K562 (cell line): ENCODE measurements around the gene SEMA3G. TPM values are rescaled to one million over a fixed set of nuclear protein-coding genes. Genes with fewer than 3 reads are reported as not detected.

Experiments used
- ATAC-seq: fragments of 200-7000 bp; cut with Tn5 transposase; 3 replicates; pipeline ENCODE4 v1.9.1; 2020; ENCODE audit warnings: moderate library complexity
- BruUV-seq: library from RNA; stranded (reverse); fragments of 400-500 nt; replicated peaks from 2 replicates; lab custom pipeline; 2021; lab: Mats Ljungman, UMichigan
- CTCF ChIA-PET: fragments of 300-600 bp; formaldehyde crosslinking; extraction: SDS; loops from one replicate; lab custom pipeline; 2021; ENCODE audit warnings: low intra/inter-chr PET ratio; lab: Yijun Ruan, JAX
- POLR2A ChIA-PET: fragments of 300-600, 350-650 bp; sonication (Branson Sonifier 250); formaldehyde crosslinking; extraction: SDS; loops from one replicate; lab custom pipeline; 2021; ENCODE audit warnings: antibody characterized with exemption, inconsistent platforms; lab: Yijun Ruan, JAX
- DNase-seq, 4 experiments: peaks; one replicate each; pipeline versions ENCODE4 v3.0.0 to v3.0.0-alpha.2; 2011 to 2018; ENCODE audit warnings: low spot score in 3 of 4, mixed read lengths in 3 of 4; ENCODE audit errors: extremely low read depth in 1 of 4
- FAIRE-seq: peaks from 2 replicates; lab custom pipeline; 2011; peaks lifted over from hg19 to GRCh38; lab: Jason Lieb, UNC
- H2AFZ ChIP-seq: 2 replicates; pipeline ENCODE4 v1.6.0; 2011; ENCODE audit warnings: low read depth, low read length, control low read depth, inconsistent platforms
- H3K27ac ChIP-seq: fragments of 200-600 bp; 3 replicates; pipeline ENCODE4 v1.8.0; 2011; ENCODE audit warnings: low read depth, mild to moderate bottlenecking, control low read depth, inconsistent platforms, low read length, moderate library complexity, mixed read lengths; ENCODE audit errors: extremely low read depth
- H3K27me3 ChIP-seq, 2 experiments: fragments of 300-600 bp in 1 of 2; 2 replicates in 1 of 2; 3 replicates in 1 of 2; pipeline versions ENCODE4 v1.6.0 to v1.8.0; 2011; ENCODE audit warnings: inconsistent platforms in 2 of 2, low read length in 2 of 2, mild to moderate bottlenecking in 1 of 2, mixed read lengths in 1 of 2, moderate library complexity in 1 of 2; ENCODE audit not compliant: control insufficient read depth in 2 of 2, insufficient read depth in 2 of 2
- H3K36me3 ChIP-seq: fragments of 300-600 bp; 3 replicates; pipeline ENCODE4 v1.8.0; 2011; ENCODE audit warnings: mild to moderate bottlenecking, low read length, inconsistent platforms; ENCODE audit not compliant: control insufficient read depth, insufficient read depth
- H3K4me1 ChIP-seq, 2 experiments: fragments of 200-600 bp in 1 of 2; replicated peaks in 1 of 2; 2 replicates in 1 of 2; 3 replicates in 1 of 2; pipeline versions ENCODE4 v1.5.1 to v1.8.0; 2011; ENCODE audit warnings: inconsistent platforms in 2 of 2, low read length in 2 of 2, mild to moderate bottlenecking in 1 of 2, mixed read lengths in 1 of 2, moderate library complexity in 1 of 2; ENCODE audit not compliant: control insufficient read depth in 2 of 2, insufficient read depth in 2 of 2
- H3K4me2 ChIP-seq: 2 replicates; pipeline ENCODE4 v1.6.1; 2011; ENCODE audit warnings: low read length, control low read depth, inconsistent platforms, mixed read lengths; ENCODE audit not compliant: insufficient read depth
- H3K4me3 ChIP-seq: fragments of 200-600 bp; sonication (generic), shearing (Covaris generic); 2 replicates; pipeline ENCODE4 v1.5.1; 2016; ENCODE audit warnings: control low read depth, inconsistent platforms
- H3K79me2 ChIP-seq: fragments of 200-600 bp; 3 replicates; pipeline ENCODE4 v1.8.0; 2011; ENCODE audit warnings: low read length, inconsistent platforms; ENCODE audit not compliant: control insufficient read depth, insufficient read depth
- H3K9ac ChIP-seq, 2 experiments: 2 replicates each; pipeline versions ENCODE4 v1.6.0 to v1.6.1; 2011; ENCODE audit warnings: low read depth in 2 of 2, low read length in 2 of 2, control low read depth in 1 of 2, inconsistent platforms in 1 of 2, mild to moderate bottlenecking in 1 of 2, mixed read lengths in 1 of 2; ENCODE audit not compliant: insufficient read depth in 1 of 2
- H3K9me1 ChIP-seq: one replicate; pipeline ENCODE4 v1.6.0; 2011; ENCODE audit warnings: inconsistent platforms, mild to moderate bottlenecking, low read length, moderate library complexity; ENCODE audit not compliant: control insufficient read depth, insufficient read depth
- H3K9me3 ChIP-seq: replicated peaks from 2 replicates; pipeline ENCODE4 v1.5.1; 2011; ENCODE audit warnings: low read depth, low read length, inconsistent platforms; ENCODE audit not compliant: control insufficient read depth, insufficient read depth
- H4K20me1 ChIP-seq: replicated peaks from 2 replicates; pipeline ENCODE4 v1.6.1; 2011; ENCODE audit warnings: low read length, inconsistent platforms, mixed read lengths; ENCODE audit not compliant: control insufficient read depth, insufficient read depth
- BACH1 ChIP-seq: fragments of 200-800 bp; sonication (Bioruptor generic); IDR thresholded peaks from 2 replicates; pipeline ENCODE4 v1.6.1; 2016; ENCODE audit warnings: missing genetic modification characterization, missing compliant biosample characterization
- CCAR2 ChIP-seq: fragments of 200-400 bp; formaldehyde crosslinking; IDR thresholded peaks from 2 replicates; pipeline ENCODE4 v1.6.1; 2017; ENCODE audit warnings: mild to moderate bottlenecking, low read depth, low read length
- CHD2 ChIP-seq: IDR thresholded peaks from 2 replicates; pipeline ENCODE4 v1.6.1; 2011; ENCODE audit warnings: low read depth, low read length
- FOXJ2 ChIP-seq: fragments of 200-800 bp; sonication (Bioruptor generic); IDR thresholded peaks from 2 replicates; pipeline ENCODE4 v1.6.1; 2016; ENCODE audit warnings: missing genetic modification characterization, missing compliant biosample characterization
- KAT2B ChIP-seq: IDR thresholded peaks from one replicate; pipeline ENCODE4 v1.6.1; 2012; ENCODE audit warnings: low read depth, mild to moderate bottlenecking, control low read depth, inconsistent platforms, low read length, moderate library complexity
- KLF6 ChIP-seq: fragments of 250-450 bp; sonication (Bioruptor Pico); IDR thresholded peaks from 2 replicates; pipeline ENCODE4 v1.4.0; 2020; ENCODE audit warnings: mild to moderate bottlenecking, moderate library complexity, borderline replicate concordance
- ZFP1 ChIP-seq: fragments of 450-650 bp; formaldehyde crosslinking; IDR thresholded peaks from 2 replicates; pipeline ENCODE4 v1.4.0; 2020; ENCODE audit warnings: mild to moderate bottlenecking, mixed read lengths
- ZNF224 ChIP-seq: sonication (generic); formaldehyde crosslinking; IDR thresholded peaks from 2 replicates; pipeline ENCODE4 v1.8.0; 2022; ENCODE audit warnings: mild to moderate bottlenecking, missing genetic modification reagents
- ZNF561 ChIP-seq: fragments of 450-650 bp; formaldehyde crosslinking; conservative IDR thresholded peaks from 2 replicates; pipeline ENCODE4 v1.4.0; 2020; ENCODE audit warnings: mild to moderate bottlenecking, moderate library complexity
- WGBS: fragments of 100-300 bp; shearing (Covaris generic); methylation state at CpG from one replicate; pipeline ENCODE4 v1.1.6; 2016; ENCODE audit warnings: low coverage, mixed read lengths; ENCODE audit not compliant: insufficient coverage; ENCODE audit errors: missing lambda C conversion rate; 5-methylcytosine and 5-hydroxymethylcytosine counted together
- in situ Hi-C: fragments of 300-500 bp; cut with MboI; formaldehyde crosslinking; loops from 4 replicates; pipeline ENCODE4 v1.15.0; 2018; ENCODE audit warnings: inconsistent platforms, mixed read lengths
- intact Hi-C: fragments of 100-400 bp; cut with micrococcal nuclease; formaldehyde crosslinking; loops from 2 replicates; pipeline ENCODE4 v1.14.2; 2022
- polyA plus RNA-seq, 8 experiments: library from polyadenylated mRNA; depleted of rRNA in 4 of 8; stranded (reverse) in 5 of 8; unstranded in 3 of 8; fragments of >200 nt; fragmentation: Nextera tagmentation in 2 of 8; fragmentation: Illumina TruSeq in 1 of 8; extraction: Ambion mirVana in 2 of 8; extraction: Trizol in 1 of 8; gene quantifications; 2 replicates each; pipeline versions ENCODE4 v1.2.1 to v1.2.3, GENCODE V29; 2011 to 2014; ENCODE audit warnings: inconsistent platforms in 1 of 8, missing spikeins in 1 of 8
- total RNA-seq, 7 experiments: library from RNA; depleted of rRNA in 6 of 7; stranded (reverse); fragments of >200 nt in 6 of 7; fragmentation: Illumina TruSeq in 2 of 7; extraction: Trizol in 2 of 7; gene quantifications; 2 replicates each; pipeline versions ENCODE4 v1.2.1 to v1.2.3, GENCODE V29; 2011 to 2021; ENCODE audit warnings: low replicate concordance in 1 of 7
- TF ChIP-seq, protein P1 (sequence below), 2 experiments: fragments of 450-650 bp; formaldehyde crosslinking in 1 of 2; IDR thresholded peaks; 2 replicates each; pipeline versions ENCODE4 v1.4.0 to v1.6.1; 2014 to 2020; ENCODE audit warnings: mild to moderate bottlenecking in 2 of 2, borderline replicate concordance in 1 of 2, low read depth in 1 of 2
- TF ChIP-seq, protein P2 (sequence below): fragments of 250-450 bp; sonication (Bioruptor Pico); IDR thresholded peaks from 2 replicates; pipeline ENCODE4 v1.8.0; 2022; ENCODE audit warnings: inconsistent platforms, mild to moderate bottlenecking, moderate library complexity, borderline replicate concordance
- TF ChIP-seq, protein P3 (sequence below): fragments of 450-650 bp; conservative IDR thresholded peaks from 2 replicates; pipeline ENCODE4 v1.6.1; 2016; ENCODE audit warnings: missing genetic modification characterization, low read depth, mild to moderate bottlenecking, missing compliant biosample characterization, moderate library complexity

SEMA3G gene
- total and polyA plus RNA-seq, 9 of the 15 experiments (the other 6 are each of a cell fraction or from before 2014, with no cell fraction given) = 0.04 to 0.07 (median 0.05) TPM; not detected in 6

DNA sequence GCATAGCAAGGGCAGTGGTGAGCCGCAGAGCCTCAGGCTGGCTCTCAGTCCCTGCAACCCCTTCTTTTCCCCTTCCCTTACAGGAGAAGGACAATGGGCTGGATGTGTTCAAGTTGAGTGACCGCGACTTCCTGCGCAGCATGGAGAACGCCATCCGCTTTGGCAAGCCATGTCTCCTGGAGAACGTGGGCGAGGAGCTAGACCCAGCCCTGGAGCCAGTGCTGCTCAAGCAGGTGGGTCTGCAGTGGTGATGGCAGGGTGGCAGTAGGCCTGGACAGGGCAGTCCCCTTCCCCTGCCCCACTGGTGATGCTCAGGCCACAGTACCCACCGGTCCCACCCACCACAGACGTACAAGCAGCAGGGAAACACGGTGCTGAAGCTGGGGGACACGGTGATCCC, 53.8 kb downstream of the SEMA3G start:
- ATAC-seq (no peak), DNase-seq (no peak), FAIRE-seq (no peak)
- H3K79me2 ChIP-seq = no peaks in the 10 kb centered on the region
- in situ Hi-C loops = loop anchor here (25.0 kb wide), 1 partner anchor 379 kb away; no protein-coding TSS in a partner anchor
- 0 out of 4 replicates have a peak overlapping the region, but pooled peaks of 1 of the 2 experiments have one; percentile 40 for H3K9ac ChIP-seq
- ChIA-PET POLR2A (interaction anchor here (0.5 kb wide), 1 partner anchor 353 kb away, joined by 3 read pairs; no protein-coding TSS in a partner anchor), CTCF (no interaction called here)
- H4K20me1 ChIP-seq = no peaks in the 10 kb centered on the region
- no TSS peak for BruUV-seq
- no peak overlapping the region for H3K4me2 ChIP-seq
- H3K27me3 ChIP-seq = peaks cover 0 to 7% of the 10 kb centered on the region in 2 experiments; a peak in 2 of 5 replicates
- H3K9me1 ChIP-seq = no peaks in the 10 kb centered on the region
- no peak overlapping the region for H2AFZ ChIP-seq
- 52% methylated on average over 11 of the region's 12 CpGs for WGBS
- no peaks in the 10 kb centered on the region for H3K36me3 ChIP-seq
- no peak overlapping the region for H3K27ac ChIP-seq
- no peak overlapping the region for H3K4me3 ChIP-seq
- peaks cover 0 to 13% of the 10 kb centered on the region in 2 experiments; a peak in 2 of 5 replicates for H3K4me1 ChIP-seq
- no peaks in the 10 kb centered on the region for H3K9me3 ChIP-seq
- intact Hi-C loops = no loop called here
- TF ChIP-seq KLF6 (CRISPR knock-in tag) (no peak), ZNF224 (no peak), ZNF561 (CRISPR knock-in tag) (no peak), FOXJ2 (tag) (no peak), CCAR2 (no peak), CHD2 (no peak), ZFP1 (CRISPR knock-in tag) (no peak), KAT2B (no peak), BACH1 (tag) (no peak)
- TF ChIP-seq, protein P1, sequence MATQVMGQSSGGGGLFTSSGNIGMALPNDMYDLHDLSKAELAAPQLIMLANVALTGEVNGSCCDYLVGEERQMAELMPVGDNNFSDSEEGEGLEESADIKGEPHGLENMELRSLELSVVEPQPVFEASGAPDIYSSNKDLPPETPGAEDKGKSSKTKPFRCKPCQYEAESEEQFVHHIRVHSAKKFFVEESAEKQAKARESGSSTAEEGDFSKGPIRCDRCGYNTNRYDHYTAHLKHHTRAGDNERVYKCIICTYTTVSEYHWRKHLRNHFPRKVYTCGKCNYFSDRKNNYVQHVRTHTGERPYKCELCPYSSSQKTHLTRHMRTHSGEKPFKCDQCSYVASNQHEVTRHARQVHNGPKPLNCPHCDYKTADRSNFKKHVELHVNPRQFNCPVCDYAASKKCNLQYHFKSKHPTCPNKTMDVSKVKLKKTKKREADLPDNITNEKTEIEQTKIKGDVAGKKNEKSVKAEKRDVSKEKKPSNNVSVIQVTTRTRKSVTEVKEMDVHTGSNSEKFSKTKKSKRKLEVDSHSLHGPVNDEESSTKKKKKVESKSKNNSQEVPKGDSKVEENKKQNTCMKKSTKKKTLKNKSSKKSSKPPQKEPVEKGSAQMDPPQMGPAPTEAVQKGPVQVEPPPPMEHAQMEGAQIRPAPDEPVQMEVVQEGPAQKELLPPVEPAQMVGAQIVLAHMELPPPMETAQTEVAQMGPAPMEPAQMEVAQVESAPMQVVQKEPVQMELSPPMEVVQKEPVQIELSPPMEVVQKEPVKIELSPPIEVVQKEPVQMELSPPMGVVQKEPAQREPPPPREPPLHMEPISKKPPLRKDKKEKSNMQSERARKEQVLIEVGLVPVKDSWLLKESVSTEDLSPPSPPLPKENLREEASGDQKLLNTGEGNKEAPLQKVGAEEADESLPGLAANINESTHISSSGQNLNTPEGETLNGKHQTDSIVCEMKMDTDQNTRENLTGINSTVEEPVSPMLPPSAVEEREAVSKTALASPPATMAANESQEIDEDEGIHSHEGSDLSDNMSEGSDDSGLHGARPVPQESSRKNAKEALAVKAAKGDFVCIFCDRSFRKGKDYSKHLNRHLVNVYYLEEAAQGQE (IDR thresholded peaks at IDR 0.05; ENCODE audit: borderline replicate concordance) = no peak
- TF ChIP-seq, protein P1 (CRISPR knock-in tag; IDR thresholded peaks at IDR 0.05; ENCODE audit: low read depth) = no peak
- TF ChIP-seq, protein P2, sequence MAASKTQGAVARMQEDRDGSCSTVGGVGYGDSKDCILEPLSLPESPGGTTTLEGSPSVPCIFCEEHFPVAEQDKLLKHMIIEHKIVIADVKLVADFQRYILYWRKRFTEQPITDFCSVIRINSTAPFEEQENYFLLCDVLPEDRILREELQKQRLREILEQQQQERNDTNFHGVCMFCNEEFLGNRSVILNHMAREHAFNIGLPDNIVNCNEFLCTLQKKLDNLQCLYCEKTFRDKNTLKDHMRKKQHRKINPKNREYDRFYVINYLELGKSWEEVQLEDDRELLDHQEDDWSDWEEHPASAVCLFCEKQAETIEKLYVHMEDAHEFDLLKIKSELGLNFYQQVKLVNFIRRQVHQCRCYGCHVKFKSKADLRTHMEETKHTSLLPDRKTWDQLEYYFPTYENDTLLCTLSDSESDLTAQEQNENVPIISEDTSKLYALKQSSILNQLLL = no peak
- TF ChIP-seq, protein P3, sequence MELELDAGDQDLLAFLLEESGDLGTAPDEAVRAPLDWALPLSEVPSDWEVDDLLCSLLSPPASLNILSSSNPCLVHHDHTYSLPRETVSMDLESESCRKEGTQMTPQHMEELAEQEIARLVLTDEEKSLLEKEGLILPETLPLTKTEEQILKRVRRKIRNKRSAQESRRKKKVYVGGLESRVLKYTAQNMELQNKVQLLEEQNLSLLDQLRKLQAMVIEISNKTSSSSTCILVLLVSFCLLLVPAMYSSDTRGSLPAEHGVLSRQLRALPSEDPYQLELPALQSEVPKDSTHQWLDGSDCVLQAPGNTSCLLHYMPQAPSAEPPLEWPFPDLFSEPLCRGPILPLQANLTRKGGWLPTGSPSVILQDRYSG (tag) = no peak
